ENCODE results near the gene DHRS4L2.
"Not testable (repeated sequence)": the region's sequence is repeated elsewhere in the genome, so short reads cannot be mapped to it uniquely, and the experiment has no call there.

Gene DHRS4L2

DNA sequence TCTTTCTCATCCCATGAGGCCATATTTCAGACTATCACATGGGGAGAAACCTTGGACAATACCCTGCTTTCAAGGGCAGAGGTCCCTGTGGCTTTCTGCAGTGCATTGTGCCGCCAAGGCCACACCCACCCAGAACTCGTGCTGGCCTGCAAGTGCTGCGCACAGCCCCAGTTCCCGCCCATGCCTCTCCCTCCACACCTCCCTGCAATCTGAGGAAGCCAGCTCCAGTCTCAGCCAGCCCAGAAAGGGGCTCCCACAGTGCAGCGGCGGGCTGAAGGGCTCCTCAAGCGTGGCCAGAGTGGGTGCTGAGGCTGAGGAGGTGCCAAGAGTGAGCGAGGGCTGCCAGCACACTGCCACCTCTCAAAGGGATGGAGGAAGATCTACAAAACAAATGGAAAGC, 15.6 kb upstream of the DHRS4L2 start:
- DNase-seq (ENCODE audit: low read depth): not testable (repeated sequence)

DNA sequence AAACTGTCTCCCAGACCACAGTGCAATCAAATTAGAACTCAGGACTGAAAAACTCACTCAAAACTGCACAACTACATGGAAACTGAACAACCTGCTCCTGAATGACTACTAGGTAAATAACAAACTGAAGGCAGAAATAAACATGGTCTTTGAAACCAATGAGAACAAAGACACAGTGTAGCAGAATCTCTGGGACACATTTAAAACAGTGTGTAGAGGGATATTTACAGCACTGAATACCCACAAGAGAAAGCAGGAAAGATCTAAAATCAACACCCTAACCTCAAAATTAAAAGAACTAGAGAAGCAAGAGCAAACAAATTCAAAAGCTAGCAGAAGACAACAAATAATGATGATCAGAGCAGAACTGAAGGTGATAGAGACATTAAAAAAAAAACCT, 14.7 kb upstream of the DHRS4L2 start:
- not testable (repeated sequence) for DNase-seq (ENCODE audit: low read depth)

DNA sequence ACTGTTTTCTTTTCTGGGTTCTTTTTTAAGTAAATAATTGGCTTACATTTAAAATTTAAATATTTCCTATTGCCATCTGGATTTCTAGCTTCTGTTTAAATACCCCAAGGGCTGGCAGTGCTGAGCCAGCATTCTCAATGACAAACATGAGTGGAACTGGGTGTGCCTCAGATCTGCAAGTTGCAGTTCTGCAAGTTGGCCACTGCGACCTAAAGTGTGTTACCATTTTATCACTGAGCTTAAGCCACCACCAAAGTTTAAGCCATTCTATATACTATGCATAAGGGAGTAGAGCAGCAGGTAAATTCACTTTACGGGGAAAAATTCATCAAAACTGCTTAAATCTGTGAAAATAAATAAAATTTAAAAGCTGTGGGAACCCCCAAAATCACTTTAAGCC, 11.5 kb upstream of the DHRS4L2 start:
- not testable (repeated sequence) for DNase-seq (ENCODE audit: low read depth)

DNA sequence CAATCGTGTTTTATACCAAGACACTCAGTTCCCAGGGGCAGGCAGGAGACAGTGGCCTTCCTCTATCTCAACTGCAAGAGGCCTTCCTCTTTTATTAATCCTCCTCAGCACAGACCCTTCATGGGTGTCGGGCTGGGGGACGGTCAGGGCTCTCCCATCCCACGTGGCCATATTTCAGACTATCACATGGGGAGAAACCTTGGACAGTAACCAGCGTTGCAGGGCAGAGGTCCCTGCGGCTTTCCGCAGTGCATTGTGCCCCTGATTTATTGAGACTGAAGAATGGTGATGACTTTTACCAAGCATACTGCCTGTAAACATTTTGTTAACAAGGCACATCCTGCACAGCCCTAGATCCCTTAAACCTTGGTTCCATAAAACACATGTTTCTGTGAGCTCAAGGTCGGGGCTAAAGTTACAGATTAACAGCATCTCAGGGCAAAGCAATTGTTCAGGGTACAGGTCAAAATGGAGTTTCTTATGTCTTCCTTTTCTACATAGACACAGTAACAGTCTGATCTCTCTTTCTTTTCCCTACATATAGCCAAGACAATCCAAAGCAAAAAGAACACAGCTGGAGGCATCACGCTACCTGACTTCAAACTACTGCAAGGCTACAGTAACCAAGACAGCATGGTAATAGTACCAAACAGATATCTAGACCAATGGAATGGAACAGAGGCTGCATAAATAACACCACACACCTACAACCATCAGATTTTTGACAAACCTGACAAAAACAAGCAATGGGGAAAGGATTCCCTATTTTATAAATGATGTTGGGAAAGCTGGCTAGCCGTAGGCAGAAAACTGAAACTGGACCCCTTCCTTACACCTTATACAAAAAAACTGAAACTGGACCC, 6.5 kb upstream of the DHRS4L2 start:
- not testable (repeated sequence) for DNase-seq (ENCODE audit: low read depth)

DNA sequence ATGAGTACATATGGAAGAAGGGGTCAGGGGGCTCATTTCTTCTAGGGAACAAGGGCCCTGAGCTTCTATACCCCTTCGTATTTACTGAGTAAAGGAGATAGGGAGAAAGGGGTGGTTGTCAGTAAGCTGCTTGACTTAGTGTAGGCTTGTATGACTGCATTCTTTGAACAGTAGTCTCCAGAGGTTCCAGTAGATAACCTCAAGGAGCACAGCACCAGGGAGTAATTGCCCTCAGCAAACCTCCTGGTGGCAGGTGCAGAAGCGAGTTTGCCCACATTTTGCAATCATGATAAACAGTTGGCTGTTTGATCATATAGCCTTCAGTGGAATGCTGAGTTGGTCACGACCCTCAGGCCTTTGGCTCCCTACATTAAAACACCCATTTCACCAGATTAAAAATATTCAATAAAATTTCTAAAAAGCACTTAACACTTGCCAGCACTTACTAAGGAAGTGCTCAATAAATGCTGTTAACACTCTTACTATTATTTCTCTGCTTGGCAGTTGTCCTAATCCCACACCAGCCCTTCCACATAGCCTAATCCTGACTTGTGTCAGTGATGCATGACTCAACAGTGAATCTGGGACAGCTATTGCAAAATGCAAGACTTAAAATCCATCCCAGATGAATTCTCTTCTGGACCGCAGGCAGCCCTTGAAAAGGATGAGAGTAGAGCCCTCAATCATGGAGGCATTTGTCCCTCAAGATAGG, 3.7 kb upstream of the DHRS4L2 start:
- no peak for DNase-seq (ENCODE audit: low read depth)

DNA sequence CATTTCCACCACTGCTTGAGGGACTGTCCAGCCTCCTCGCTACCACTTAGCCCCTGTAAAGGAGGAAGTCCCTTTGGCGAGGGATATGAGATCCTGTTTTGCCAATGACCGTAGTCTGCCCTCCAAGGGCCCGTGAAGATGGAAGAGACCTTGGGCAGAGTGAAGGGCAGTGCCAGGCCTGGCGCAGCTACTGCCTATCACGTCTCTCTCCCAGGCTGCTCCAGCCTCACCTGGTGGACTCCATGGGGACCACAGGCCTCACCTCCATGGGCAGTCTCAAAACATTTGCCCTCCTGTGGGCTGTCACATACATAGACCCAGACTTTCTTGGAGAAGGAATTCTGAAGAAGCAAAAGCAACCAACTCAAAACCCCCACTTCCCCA, 514 bp upstream of the DHRS4L2 start:
- not testable (repeated sequence) for DNase-seq (ENCODE audit: low read depth)

DNA sequence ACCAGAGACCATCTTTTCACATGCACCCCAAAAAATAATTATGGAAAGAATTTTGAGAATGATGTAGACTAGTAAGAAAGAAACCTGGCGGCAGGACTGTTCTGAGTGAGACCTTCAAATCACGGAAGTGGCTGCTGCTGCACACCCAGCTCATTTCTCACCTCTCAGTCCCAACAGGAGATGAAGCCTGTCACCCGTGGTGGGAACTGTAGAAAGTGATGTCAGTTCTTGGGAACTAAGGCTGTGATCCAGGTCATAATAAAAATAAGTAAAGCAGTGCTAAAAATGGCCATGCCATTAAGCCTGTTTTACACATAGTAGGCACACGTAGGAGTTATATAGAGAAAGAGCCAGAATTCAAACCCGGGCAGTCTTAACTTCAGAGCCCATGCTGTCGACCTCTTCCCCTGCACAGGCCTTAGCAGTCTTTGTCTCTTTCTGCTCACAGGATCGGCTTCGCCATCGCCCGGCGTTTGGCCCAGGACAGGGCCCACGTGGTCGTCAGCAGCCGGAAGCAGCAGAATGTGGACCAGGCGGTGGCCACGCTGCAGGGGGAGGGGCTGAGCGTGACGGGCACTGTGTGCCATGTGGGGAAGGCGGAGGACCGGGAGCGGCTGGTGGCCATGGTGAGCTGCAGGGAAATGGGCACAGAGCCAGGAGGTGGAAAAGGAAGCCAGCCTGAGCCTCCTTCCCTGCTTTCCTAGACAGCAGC, 1.2 kb downstream of the DHRS4L2 start:
- not testable (repeated sequence) for DNase-seq (ENCODE audit: low read depth)

DNA sequence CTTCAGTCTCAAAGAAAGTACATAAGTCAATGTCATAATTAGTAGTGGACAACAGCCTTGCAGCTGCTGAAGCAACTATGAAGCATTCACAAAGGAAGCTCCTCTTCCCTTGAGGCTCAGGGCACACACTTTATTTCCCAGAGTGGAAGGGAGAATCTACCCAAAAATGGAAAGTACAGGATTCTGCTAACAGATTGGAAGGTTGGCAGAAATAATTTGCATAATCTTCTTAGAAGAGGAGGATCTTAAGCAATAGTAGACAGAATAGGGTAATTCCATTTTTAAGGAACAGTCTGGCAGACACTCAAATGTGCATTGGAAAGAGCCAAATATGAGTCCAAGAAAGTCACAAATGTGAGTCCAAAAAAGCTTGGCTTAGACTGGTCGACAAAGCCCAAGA, 2.2 kb downstream of the DHRS4L2 start:
- DNase-seq (ENCODE audit: low read depth): not testable (repeated sequence)

DNA sequence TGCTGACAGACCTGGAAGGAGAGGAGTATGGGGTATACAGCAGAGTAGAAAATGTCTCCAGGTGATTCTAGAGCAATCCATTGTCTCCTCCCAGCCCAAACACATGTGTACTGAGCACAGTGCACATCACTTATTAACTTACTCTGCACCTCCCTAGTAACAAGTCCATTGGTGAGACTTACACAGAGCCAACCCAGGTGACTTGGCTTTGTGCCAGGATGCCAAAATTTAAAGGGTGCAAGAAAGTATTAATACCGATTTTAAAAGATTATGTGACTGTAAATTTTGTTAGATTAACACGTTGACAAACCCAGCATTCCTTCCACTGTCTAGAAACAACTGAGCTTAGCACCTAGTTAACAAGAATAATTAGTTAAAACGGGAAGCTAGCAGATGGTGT, 4.3 kb downstream of the DHRS4L2 start:
- DNase-seq (ENCODE audit: low read depth): not testable (repeated sequence)

DNA sequence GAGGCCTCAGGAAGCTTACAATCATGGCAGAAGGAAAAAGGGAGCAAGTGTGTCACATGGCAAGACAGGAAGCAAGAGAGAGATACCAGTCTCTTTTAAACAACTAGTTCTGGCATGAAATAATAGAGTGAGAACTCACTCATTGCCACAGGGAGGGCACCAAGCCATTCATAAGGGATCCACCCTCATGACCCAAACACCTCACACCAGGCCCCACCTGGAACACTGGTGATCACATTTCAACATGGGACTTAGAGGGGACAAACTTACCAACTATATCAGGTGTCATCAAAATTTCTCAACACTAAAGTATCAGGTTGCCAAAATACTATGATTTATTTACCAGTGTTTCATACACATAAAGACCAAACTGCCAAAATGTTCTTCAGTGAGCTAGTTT, 7.3 kb downstream of the DHRS4L2 start:
- DNase-seq (ENCODE audit: low read depth): not testable (repeated sequence)

DNA sequence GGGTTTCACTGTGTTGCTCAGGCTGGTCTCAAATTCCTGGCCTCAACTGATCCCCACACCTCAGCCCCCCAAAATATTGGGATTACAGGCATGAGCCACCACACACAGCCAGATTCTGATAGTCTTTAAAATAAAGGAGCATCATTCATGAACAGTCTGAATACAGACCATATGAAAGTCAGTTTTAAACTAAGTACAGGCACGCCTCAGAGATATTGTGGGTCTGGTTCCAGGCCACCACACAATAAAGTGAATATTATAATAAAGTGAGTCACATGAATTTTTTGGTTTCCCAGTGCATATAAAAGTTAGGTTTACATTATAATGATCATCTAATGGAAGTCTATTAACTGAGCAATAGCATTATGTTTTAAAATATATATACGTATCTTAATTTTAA, 8.1 kb downstream of the DHRS4L2 start:
- DNase-seq (ENCODE audit: low read depth): not testable (repeated sequence)

DNA sequence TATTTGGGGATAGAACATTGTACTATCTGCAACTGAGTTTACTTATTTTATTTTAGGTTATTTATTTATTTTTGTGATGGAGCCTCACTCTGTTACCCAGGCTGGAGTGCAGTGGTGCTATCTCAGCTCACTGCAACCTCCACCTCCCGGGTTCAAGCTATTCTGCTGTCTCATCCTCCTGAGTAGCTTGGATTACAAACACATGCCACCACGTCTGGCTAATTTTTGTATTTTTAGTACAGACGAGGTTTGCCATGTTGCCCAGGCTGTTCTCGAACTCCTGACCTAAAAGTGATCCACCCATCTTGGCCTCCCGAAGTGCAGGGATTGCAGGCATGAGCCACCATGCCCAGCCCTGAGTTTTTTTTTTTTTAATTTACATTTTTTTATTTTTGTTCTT, 10.9 kb downstream of the DHRS4L2 start:
- not testable (repeated sequence) for DNase-seq (ENCODE audit: low read depth)

DNA sequence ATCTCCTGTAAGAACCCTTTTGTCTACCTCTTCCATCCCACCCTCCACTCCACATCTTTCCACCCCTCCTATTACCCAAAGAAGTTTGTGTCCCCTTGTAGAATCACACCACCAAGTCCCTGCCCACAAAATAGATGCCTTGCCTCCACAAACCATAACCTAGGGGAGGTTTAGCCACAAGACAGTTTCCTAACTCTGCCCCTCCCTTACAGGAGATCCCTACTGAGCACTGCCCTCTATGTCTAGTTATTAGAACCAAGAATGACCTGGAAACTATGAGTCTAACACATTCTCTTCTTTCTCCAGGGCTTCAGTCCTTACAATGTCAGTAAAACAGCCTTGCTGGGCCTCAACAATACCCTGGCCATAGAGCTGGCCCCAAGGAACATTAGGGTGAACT, 12.3 kb downstream of the DHRS4L2 start:
- DNase-seq (ENCODE audit: low read depth): not testable (repeated sequence)

DNA sequence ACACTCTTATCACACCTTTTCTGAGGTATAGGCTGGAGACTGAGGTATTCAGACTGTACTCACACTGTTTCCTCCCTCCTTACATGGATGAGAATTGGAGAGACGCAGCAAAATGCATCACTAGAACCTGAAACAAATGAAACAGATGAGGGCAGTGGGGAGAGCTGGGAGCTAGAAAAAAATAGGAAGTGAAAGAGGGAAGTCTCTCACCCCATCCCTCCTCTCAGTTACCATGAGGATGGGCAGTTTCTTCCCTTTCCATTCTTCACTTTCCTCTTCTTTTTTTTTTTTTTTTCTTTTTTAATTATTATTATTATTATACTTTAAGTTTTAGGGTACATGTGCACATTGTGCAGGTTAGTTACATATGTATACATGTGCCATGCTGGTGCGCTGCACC, 12.9 kb downstream of the DHRS4L2 start:
- DNase-seq (ENCODE audit: low read depth): not testable (repeated sequence)

DNA sequence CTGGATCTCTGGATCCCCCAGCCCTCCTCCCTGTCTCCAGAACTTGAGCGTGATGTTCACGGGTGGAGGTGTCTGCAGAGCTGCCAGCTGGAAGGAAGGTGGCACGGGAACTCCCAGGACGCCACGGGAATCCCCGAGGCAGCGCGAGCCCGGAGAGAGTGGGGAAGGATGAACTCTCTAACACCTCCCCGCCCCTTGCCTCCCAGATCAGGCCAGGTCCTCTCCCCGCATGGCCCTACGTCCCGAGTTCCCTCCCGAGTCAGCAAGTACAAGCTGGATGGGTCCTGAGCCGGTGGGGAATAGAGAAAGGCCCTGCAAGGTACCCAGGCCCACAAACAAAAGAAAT, 17.7 kb downstream of the DHRS4L2 start:
- DNase-seq (ENCODE audit: low read depth): not testable (repeated sequence)

DNA sequence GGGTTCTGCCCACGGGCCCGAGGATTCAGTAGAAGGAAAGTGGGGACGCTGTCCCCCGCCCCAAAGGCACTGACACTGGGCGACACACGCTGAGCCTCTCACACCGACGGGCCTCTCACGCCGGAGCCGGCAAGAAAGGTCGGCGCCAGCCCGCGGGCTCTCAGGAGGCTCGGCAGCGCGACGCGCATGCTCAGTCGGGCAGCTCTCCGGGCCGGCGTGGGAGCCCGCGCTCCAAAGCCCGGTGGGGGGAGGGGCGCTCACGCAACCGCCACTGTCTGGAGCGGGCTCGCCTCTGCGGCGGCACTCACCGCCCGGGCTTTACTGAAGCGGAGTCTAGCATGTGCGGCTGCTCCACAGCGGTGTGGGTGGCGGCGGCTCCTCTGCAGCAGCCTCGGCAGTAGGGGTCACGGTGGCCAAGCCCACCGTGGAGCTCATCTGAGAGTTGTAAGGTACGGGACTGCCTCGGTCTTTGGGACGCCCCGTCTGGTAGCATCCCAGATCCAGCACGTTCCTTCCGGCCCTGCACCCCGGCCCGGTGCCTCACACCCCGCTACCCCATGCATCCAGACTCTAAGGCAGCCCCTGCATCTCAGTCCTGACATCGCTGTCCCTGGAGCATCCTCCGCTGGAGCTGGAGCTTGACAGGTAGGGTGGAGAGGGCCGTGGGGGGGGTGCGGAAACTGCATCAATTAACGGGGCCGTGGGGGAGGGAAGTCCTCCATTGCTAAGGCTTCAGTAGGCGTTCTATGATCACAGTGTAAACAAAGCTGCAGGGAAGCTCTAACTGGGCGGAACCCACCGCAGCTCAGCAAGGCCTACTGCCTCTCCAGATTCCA, 18.3 kb downstream of the DHRS4L2 start:
- DNase-seq (ENCODE audit: low read depth): peak; percentile 49

DNA sequence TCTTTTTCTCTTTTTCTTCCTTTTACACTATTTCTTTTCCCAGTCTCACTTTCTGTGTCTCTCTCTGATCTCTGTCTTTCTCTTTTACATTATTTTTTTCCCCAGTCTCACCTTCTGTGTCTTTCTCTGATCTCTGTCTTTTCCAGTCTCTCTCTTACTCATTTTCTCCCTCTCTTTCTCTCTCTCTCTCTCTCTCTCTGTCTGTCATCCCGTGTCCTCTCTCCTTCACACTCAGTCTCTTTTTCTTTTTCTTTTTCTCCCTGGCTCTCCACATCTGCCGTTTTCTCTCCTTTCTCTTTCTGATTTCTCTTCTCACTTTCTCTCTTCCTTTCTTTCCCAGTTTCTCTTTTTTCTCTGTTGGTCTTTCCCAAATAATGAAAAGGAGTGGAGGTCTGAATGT, 22.3 kb downstream of the DHRS4L2 start:
- DNase-seq (ENCODE audit: low read depth): no peak

DNA sequence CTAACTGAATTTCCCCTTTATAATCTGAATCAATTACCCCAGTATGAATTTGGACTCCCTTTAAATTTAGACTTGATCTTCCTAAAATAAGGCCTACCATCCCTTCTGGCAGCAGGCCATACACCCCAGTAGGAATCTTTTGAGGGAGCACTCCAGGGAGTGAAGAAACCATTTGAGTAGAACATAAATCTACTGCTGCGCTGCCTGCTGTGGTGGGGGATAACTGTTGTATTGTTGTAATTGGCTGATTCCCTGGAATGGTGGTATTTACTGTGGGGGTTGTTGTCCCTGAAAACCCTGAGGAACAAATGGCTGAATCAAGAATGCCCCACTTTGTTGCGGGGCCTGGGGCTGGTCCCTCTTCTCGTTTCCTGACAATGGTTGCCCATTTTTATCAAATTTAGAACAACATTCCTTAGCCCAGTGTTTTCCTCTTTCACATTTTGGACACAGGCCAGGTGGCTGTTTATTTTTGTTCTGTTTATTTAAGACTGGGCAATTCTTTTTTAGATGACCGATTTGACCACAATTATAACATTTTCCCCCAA, 24.1 kb downstream of the DHRS4L2 start:
- DNase-seq (ENCODE audit: low read depth): not testable (repeated sequence)

DNA sequence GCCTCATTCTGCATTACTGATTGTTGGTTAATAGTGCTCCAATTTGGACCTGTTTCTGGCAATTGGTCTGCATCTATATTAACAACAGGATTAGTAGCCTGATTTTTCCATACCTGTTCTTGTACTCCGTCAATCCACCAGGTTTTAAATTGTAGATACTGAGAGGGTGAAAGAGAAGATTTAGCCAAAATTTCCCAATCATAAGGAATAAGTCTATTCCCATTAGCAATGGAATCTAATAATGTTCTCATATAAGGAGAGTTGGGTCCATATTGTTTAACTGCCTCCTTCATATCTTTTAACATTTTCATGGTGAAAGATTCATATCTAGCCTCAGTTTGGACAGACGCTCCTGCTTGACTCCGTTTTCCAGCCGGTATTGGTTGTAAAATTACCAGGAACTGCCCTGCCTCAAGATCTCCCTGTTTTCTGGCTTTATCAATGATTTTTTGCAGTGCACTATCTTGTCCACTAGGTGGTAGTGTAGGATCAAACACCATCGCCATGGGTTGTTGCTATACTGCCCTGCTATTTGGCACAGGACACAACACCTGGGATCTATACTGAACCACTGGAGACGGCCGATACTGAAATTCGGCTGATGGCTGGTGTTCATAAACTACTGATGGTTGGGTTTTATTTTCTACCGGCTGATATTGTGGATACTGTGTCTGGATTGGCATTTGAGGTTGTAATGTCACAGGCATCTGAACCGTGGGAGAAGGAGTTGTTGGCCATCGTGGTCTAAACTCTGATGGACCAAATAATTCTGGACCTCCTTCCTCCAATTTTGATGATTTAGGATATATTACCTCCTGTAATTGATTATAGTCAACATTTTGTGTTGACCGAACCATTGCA, 25.2 kb downstream of the DHRS4L2 start:
- DNase-seq (ENCODE audit: low read depth): no peak

DNA sequence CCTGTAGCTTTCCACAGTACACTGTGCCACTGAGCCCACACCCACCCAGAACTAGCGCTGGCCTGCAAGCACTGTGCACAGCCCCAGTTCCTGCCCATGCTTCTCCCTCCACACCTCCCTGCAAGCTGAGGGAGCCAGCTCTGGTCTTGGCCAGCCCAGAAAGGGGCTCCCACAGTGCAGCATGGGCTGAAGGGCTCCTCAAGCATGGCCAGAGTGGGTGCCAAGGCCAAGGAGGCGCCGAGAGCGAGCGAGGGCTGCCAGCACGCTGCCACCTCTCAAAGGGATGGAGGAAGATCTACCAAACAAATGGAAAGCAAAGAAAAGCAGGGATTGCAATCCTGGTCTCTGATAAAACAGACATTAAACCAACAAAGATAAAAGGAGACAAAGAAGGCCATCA, 27.0 kb downstream of the DHRS4L2 start:
- not testable (repeated sequence) for DNase-seq (ENCODE audit: low read depth)

DNA sequence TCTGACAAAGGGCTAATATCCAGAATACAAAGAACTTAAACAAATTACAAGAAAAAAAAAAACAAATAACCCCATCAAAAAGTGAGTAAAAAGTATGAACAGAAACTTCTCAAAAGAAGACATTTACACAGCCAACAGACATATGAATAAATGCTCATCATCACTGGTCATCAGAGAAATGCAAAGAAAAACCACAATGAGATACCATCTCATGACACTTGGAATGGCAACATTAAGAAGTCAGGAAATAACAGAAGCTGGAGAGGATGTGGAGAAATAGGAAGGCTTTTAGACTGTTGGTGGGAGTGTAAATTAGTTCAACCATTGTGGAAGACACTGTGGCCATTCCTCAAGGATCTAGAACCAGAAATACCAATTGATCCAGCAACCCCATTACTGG, 30.2 kb downstream of the DHRS4L2 start:
- DNase-seq (ENCODE audit: low read depth): not testable (repeated sequence)
